IMR-90 (cell line): ENCODE measurements around the gene BPI. TPM values are rescaled to one million over a fixed set of nuclear protein-coding genes. Genes with fewer than 3 reads are reported as not detected.
A peak's percentile ranks its signal among the peaks of the same experiment; 100 is the strongest.

Source experiments
- ATAC-seq: fragments of 200-7000 bp; cut with Tn5 transposase; 2 replicates; pipeline ENCODE4 v1.9.1; 2020; ENCODE audit warnings: low read depth, mild to moderate bottlenecking, moderate library complexity
- BruUV-seq: library from RNA; stranded (reverse); fragments of 400-500 nt; replicated peaks from 2 replicates; lab custom pipeline; 2021; lab: Mats Ljungman, UMichigan
- CTCF ChIA-PET: fragments of 300-600 bp; formaldehyde crosslinking; extraction: SDS; loops from one replicate; lab custom pipeline; 2021; ENCODE audit warnings: antibody characterized with exemption; lab: Yijun Ruan, JAX
- POLR2A ChIA-PET: fragments of 300-600 bp; sonication (Branson Sonifier 250); formaldehyde crosslinking; loops from one replicate; lab custom pipeline; 2022; ENCODE audit warnings: antibody characterized with exemption; ENCODE audit not compliant: unreplicated experiment; lab: Charles Lee
- DNase-seq: peaks from one replicate; pipeline ENCODE4 v3.0.0; 2013
- H2AFZ ChIP-seq: replicated peaks from 2 replicates; pipeline ENCODE3; 2013; ENCODE audit warnings: low read length, mild to moderate bottlenecking; ENCODE audit not compliant: poor library complexity
- H2AK5ac ChIP-seq: 2 replicates; pipeline ENCODE4 v1.6.1; 2013; ENCODE audit warnings: low read depth, low read length, inconsistent platforms
- H2AK9ac ChIP-seq: replicated peaks from 2 replicates; pipeline ENCODE3; 2013; ENCODE audit warnings: mild to moderate bottlenecking, low read depth, low read length, moderate library complexity; ENCODE audit not compliant: poor library complexity
- H2BK120ac ChIP-seq: 2 replicates; pipeline ENCODE4 v1.6.1; 2013; ENCODE audit warnings: low read depth, low read length, inconsistent platforms
- H2BK15ac ChIP-seq: 3 replicates; pipeline ENCODE4 v1.6.1; 2013; ENCODE audit warnings: low read depth, low read length, inconsistent platforms
- H2BK20ac ChIP-seq: 2 replicates; pipeline ENCODE4 v1.6.1; 2013; ENCODE audit warnings: low read depth, mild to moderate bottlenecking, inconsistent platforms, low read length, moderate library complexity
- H2BK5ac ChIP-seq: 2 replicates; pipeline ENCODE4 v1.6.1; 2013; ENCODE audit warnings: mild to moderate bottlenecking, low read depth, low read length, inconsistent platforms; ENCODE audit not compliant: poor library complexity, severe bottlenecking
- H3K14ac ChIP-seq: replicated peaks from 2 replicates; pipeline ENCODE4 v1.6.1; 2013; ENCODE audit warnings: low read depth, low read length, inconsistent platforms
- H3K18ac ChIP-seq: 2 replicates; pipeline ENCODE4 v1.6.1; 2013; ENCODE audit warnings: low read depth, low read length, control low read depth
- H3K23ac ChIP-seq: 2 replicates; pipeline ENCODE4 v1.6.1; 2013; ENCODE audit warnings: low read depth, low read length, inconsistent platforms
- H3K27ac ChIP-seq: 2 replicates; pipeline ENCODE4 v1.5.1; 2013; ENCODE audit warnings: mild to moderate bottlenecking, control low read depth, low read length; ENCODE audit not compliant: insufficient read depth
- H3K27me3 ChIP-seq: 2 replicates; pipeline ENCODE4 v1.6.1; 2013; ENCODE audit warnings: low read length; ENCODE audit not compliant: control insufficient read depth, insufficient read depth
- H3K36me3 ChIP-seq: 2 replicates; pipeline ENCODE4 v1.6.1; 2013; ENCODE audit warnings: low read length, mixed read lengths; ENCODE audit not compliant: control insufficient read depth, insufficient read depth
- H3K4ac ChIP-seq: 2 replicates; pipeline ENCODE4 v1.6.1; 2013; ENCODE audit warnings: low read depth, low read length, inconsistent platforms
- H3K4me1 ChIP-seq: 2 replicates; pipeline ENCODE4 v1.6.1; 2013; ENCODE audit warnings: low read length, mixed read lengths; ENCODE audit not compliant: control insufficient read depth, insufficient read depth
- H3K4me2 ChIP-seq: 2 replicates; pipeline ENCODE4 v1.6.1; 2013; ENCODE audit warnings: low read depth, mild to moderate bottlenecking, control low read depth, low read length, moderate library complexity
- H3K4me3 ChIP-seq: 2 replicates; pipeline ENCODE4 v1.5.1; 2013; ENCODE audit warnings: low read depth, mild to moderate bottlenecking, control low read depth, low read length, moderate library complexity; ENCODE audit not compliant: insufficient read depth
- H3K56ac ChIP-seq: 2 replicates; pipeline ENCODE4 v1.6.1; 2013; ENCODE audit warnings: low read length, inconsistent platforms; ENCODE audit not compliant: insufficient read depth; ENCODE audit errors: extremely low read depth
- H3K79me1 ChIP-seq, 2 experiments: 2 replicates each; pipeline ENCODE4 v1.6.1; 2013; ENCODE audit warnings: low read length in 2 of 2, inconsistent platforms in 1 of 2, low read depth in 1 of 2
- H3K9ac ChIP-seq: 2 replicates; pipeline ENCODE4 v1.6.1; 2013; ENCODE audit warnings: low read depth, low read length, control low read depth
- H3K9me1 ChIP-seq: 2 replicates; pipeline ENCODE4 v1.6.1; 2013; ENCODE audit warnings: low read length, inconsistent platforms; ENCODE audit not compliant: insufficient read depth
- H3K9me3 ChIP-seq: 2 replicates; pipeline ENCODE4 v1.6.1; 2013; ENCODE audit warnings: low read length; ENCODE audit not compliant: control insufficient read depth, insufficient read depth
- H4K20me1 ChIP-seq: 2 replicates; pipeline ENCODE4 v1.6.1; 2013; ENCODE audit warnings: low read length, inconsistent platforms; ENCODE audit not compliant: insufficient read depth
- H4K5ac ChIP-seq: 2 replicates; pipeline ENCODE4 v1.6.1; 2013; ENCODE audit warnings: mild to moderate bottlenecking, low read depth, low read length, control low read depth
- H4K8ac ChIP-seq, 2 experiments: 2 replicates each; pipeline ENCODE4 v1.6.1; 2013; ENCODE audit warnings: low read depth in 2 of 2, low read length in 2 of 2, control low read depth in 1 of 2, inconsistent platforms in 1 of 2
- H4K91ac ChIP-seq: 2 replicates; pipeline ENCODE4 v1.6.1; 2013; ENCODE audit warnings: low read depth, low read length, inconsistent platforms; ENCODE audit not compliant: insufficient read depth
- CEBPB ChIP-seq: IDR thresholded peaks from 2 replicates; pipeline ENCODE4 v1.6.1; 2012; ENCODE audit warnings: low read depth, low read length, improper control_type of control experiment
- FOS ChIP-seq: fragments of 150-350 bp; IDR thresholded peaks from 2 replicates; pipeline ENCODE4 v1.6.1; 2016; ENCODE audit warnings: low read depth, low read length
- RAD21 ChIP-seq: IDR thresholded peaks from 2 replicates; pipeline ENCODE4 v1.6.1; 2012; ENCODE audit warnings: low read length, improper control_type of control experiment
- WGBS, 2 experiments: methylation state at CpG; one replicate each; pipeline versions ENCODE4 v1.1.5 to v1.1.7; 2013; ENCODE audit warnings: missing lambda C conversion rate in 2 of 2; ENCODE audit not compliant: insufficient read length in 1 of 2; ENCODE audit errors: extremely low coverage in 2 of 2; 5-methylcytosine and 5-hydroxymethylcytosine counted together
- dilution Hi-C: fragments of 300-500 bp; cut with HindIII; formaldehyde crosslinking; loops from one replicate; pipeline ENCODE4 v1.14.3; 2018; ENCODE audit warnings: low sequenced_read_pairs; ENCODE audit not compliant: unreplicated experiment
- in situ Hi-C: fragments of 300-500 bp; cut with MboI; formaldehyde crosslinking; loops from 3 replicates; pipeline ENCODE4 v1.14.3; 2019; ENCODE audit warnings: low sequenced_read_pairs, inconsistent platforms, mixed read lengths
- intact Hi-C: fragments of 100-400 bp; cut with micrococcal nuclease; formaldehyde crosslinking; loops from 2 replicates; pipeline ENCODE4 v1.10.0; 2022
- polyA plus RNA-seq, 3 experiments: library from polyadenylated mRNA; depleted of rRNA; stranded (reverse); fragments of >200 nt; gene quantifications; 2 replicates each; pipeline ENCODE4 v1.2.3, GENCODE V29; 2012; ENCODE audit warnings: low replicate concordance in 1 of 3
- total RNA-seq: library from RNA; depleted of rRNA; stranded (reverse); fragments of >200 nt; gene quantifications from 2 replicates; pipeline ENCODE4 v1.2.3, GENCODE V29; 2012

The BPI gene
- total and polyA plus RNA-seq, 2 of the 4 experiments (the other 2 are of a cell fraction) = 0.05 TPM; not detected in 1

DNA sequence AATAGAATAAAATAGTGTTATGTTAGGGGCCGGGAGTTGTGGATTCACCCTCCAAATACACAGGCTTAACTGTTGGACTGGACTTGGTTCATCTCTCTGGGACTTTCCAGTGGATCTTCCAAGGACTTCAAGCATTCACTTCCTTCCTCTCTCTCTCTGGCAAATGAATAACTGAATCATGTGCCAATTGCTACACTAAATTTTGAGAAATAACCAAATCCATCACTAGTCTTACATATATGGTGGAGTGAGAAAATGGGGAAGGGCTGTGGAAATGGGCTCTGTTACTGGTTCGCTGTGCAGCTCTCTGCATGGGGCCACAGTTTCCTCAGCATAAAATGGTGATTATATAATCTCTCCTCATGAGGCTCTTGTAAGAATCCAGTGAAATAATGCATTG, 36.7 kb upstream of the BPI start:
- Histone ChIP-seq H3K9me1 (peaks cover 7% of the 10 kb centered on the region), H2AFZ (no peak overlapping the region), H3K18ac (no peak overlapping the region), H2BK20ac (no peak overlapping the region), H3K9me3 (no peaks in the 10 kb centered on the region), H3K27ac (no peak overlapping the region), H3K56ac (no peak overlapping the region), H3K27me3 (no peaks in the 10 kb centered on the region), H4K5ac (no peak overlapping the region), H4K91ac (no peak overlapping the region), H2BK15ac (0 out of 3 replicates have a peak overlapping the region, but pooled peaks have one; percentile 3), H3K36me3 (no peaks in the 10 kb centered on the region), H3K4ac (peak overlapping the region; percentile 24; the same call in 1 of the 2 replicates), H4K20me1 (no peaks in the 10 kb centered on the region), H3K14ac (no peak overlapping the region), H2BK5ac (no peak overlapping the region), H3K4me3 (no peak overlapping the region), H4K8ac (no peak overlapping the region), H3K23ac (no peak overlapping the region), H2AK9ac (no peak overlapping the region), H2AK5ac (no peak overlapping the region), H3K9ac (no peak overlapping the region), H2BK120ac (no peak overlapping the region), H3K79me1 (no peaks in the 10 kb centered on the region), H3K4me1 (peaks cover 14% of the 10 kb centered on the region), H3K4me2 (no peak overlapping the region)
- POLR2A ChIA-PET = no interaction called here
- DNase-seq (no peak), ATAC-seq (no peak)
- intact Hi-C loops (no loop called here), dilution Hi-C loops (no loop called here), in situ Hi-C loops (no loop called here)
- TF ChIP-seq FOS = no peak
- TF ChIP-seq RAD21 = no peak
- TF ChIP-seq CEBPB = no peak
- no TSS peak for BruUV-seq
- CTCF ChIA-PET = no interaction called here
- no CpG with 5 or more reads among the region's 2 CpGs for WGBS, 2 experiments
